GM12801 (cell line): ENCODE measurements around the gene DBH.

Source experiments
- TF ChIP-seq, protein P1 (sequence below): IDR thresholded peaks from one replicate; pipeline ENCODE4 v1.5.1; 2011; ENCODE audit warnings: control low read depth; ENCODE audit not compliant: insufficient read length; ENCODE audit errors: extremely low read depth

DBH gene

DNA sequence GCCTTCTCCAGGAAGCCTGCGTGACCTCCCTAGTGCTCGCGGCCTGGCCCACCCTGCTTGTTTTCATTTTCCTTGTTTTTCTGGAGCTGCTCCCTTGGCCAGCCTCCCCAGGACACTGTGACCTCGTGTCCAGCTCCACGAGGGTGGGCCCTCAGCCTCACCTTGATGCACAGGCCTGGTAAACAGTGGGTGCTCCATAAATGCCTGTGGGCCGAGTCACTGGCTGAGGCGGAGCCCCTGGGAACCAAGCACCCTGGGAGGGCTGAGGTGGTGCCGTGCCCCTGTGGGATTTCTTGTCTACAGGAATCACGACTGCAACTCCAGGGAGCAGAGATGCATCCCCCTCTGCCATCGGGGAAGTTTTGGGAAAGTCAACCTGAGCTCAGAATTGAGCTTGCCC, 44.2 kb upstream of the DBH start:
- TF ChIP-seq, protein P1, sequence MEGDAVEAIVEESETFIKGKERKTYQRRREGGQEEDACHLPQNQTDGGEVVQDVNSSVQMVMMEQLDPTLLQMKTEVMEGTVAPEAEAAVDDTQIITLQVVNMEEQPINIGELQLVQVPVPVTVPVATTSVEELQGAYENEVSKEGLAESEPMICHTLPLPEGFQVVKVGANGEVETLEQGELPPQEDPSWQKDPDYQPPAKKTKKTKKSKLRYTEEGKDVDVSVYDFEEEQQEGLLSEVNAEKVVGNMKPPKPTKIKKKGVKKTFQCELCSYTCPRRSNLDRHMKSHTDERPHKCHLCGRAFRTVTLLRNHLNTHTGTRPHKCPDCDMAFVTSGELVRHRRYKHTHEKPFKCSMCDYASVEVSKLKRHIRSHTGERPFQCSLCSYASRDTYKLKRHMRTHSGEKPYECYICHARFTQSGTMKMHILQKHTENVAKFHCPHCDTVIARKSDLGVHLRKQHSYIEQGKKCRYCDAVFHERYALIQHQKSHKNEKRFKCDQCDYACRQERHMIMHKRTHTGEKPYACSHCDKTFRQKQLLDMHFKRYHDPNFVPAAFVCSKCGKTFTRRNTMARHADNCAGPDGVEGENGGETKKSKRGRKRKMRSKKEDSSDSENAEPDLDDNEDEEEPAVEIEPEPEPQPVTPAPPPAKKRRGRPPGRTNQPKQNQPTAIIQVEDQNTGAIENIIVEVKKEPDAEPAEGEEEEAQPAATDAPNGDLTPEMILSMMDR, result no peak

DNA sequence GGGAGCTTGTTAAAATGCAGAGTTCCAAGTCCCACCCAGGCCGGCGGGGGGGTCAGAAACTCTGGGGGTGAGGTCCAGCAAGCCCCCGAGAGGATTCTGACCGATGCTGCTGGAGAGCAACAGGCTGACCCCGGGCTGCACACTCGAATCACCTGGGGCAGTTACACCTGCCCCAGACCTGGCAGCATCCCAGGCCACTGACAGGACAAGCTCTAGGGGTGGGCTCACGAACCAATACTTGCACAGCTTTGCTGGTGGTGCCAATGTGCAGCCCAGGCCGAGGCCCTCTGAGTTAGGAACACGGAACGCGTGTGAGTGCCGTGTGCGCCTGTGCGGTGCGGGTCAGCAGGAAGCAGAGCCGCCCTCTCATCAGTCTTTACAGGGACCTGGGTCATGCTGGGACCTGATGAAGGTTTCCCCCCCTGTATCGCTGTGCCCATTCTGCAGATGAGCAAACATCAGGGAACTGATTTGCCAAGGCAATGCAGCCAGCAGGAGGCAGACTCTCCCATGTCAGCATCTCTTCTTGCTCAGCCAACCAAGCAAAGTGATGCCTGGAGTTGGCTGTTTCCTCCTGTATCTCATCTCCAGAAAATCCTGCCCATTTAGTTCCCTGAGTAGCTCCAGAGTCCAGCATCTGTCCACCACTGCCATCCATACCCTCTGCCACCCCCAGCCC, 43.3 kb upstream of the DBH start:
- TF ChIP-seq, protein P1, result no peak

DNA sequence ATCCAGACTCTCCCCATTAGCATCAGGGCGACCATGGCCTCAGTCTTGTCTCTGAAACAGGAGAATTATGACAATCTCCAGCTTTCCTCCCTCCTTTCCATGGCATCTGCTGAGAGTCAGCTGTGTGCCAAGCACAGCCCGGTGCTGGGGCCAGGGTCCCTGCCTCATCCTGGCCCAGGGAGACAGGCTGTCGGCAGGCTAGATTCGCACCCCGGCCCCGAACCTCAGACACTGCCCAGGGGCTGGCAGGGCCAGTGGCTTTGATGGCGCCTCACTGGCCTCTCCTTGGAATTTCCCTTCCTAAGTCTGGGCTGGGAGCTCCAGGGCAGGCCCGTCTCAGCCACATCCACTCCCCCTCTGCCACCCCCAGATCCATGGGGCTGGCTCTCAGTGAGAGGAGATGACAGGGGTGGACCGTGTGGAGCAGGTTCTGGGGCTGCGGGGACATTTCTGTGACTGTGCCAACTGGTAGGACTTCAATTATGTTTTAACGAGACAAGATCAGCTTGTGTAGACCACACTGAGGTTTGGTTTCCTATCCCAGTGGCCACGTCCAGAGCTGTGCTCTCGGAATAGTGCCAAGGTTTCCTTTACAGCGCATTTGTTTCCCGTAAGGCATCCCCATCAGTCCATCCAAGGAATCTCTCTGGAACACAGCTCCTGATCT, 42.4 kb upstream of the DBH start:
- TF ChIP-seq, protein P1, result no peak

DNA sequence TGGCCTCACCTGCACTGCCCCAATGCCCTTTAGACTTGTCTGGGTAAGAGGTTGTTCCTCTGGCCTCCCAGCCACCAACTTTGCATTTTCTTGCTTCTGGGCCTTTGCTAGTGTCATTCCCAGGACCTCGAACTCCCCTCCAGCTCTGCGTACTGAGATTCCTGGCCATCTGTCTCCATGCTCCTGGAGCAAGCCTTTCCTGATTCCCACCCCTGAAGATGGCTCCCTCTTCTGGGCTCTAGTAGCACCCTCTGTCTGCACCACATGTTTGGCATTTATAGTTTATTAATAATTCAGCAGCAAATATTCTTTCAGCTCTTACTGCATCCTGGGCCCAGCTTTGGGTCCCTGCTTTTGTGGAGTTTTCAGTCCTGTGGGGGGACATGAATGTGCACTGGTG, 41.9 kb upstream of the DBH start:
- TF ChIP-seq, protein P1, result no peak

DNA sequence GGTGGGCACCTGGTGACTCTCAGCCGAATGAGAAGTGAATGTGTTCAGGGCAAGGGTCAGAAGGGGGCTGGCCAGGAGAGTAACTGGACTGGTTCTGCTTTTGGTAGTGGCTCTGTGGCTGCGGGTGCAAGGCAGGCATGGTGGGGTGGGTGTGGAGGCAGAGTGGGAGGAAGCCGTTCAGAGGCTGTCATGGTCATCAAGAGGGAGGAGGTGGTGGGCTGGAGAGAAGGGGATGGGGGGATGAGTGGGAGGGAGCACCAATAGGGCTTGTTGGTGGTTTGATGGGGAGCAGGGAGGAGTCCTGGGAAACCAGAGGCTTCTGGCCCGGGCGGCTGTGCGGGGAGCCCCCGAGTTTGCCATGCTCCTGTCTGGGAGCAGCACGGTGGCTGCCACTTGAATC, 40.3 kb upstream of the DBH start:
- TF ChIP-seq, protein P1, result no peak

DNA sequence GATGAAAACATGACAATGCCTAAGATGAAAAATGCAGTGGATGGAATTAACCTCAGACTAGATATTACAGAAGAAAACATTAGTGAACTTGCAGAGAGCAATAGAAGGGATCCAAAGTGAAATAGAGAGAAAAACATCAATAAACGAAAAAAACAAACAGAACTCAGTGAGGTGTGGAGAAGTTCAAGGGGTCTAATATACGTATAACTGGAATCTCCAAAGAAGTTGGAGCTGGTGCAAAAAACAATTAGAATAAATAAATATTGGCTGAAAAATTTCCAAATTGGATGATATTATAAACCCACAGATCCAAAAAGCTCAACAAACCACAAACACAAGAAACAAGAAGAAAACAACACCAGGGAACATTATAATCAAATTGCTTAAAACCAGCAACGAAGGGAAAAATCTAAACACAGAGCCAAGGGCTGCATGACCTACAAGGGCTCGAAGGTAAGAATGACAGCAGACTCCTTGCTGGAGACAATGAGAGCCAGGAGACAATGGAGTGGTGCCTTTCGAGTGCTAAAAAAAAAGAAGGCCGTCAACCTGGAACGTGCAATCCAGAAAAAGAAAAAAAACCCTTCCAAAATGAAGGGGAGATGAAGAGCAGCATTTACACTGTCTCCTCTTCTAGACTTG, 38.7 kb upstream of the DBH start:
- TF ChIP-seq, protein P1, result no peak

DNA sequence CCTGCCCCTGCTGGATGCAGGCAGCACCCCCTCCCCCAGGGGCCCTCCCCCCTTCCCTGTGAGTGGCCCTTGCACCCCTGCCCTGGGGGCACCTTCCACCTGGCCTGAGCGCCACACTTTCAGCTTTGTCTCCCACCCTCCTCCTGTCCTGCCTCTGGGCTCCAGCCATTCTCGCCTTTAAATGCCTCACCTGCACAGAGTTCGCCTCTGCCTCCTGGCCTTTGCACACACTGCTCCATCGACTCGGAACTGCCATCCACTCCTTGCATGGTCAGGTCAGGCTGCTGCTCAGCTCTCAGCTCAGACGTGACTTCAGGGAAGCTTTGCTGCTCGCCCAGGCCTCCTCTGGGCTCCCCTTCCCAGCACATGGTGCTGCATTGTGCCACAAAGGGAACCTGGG, 37.2 kb upstream of the DBH start:
- TF ChIP-seq, protein P1, result no peak
